Stimulated activated naive CD4-positive, alpha-beta T cell (primary cell): ENCODE results near the gene VWA8.
"Not testable (repeated sequence)": the region's sequence is repeated elsewhere in the genome, so short reads cannot be mapped to it uniquely, and the experiment has no call there.

Experiments used
- DNase-seq, 6 experiments: peaks; one replicate each; lab custom pipeline; 2025; lab: John Stamatoyannopoulos, UW

Gene VWA8

DNA sequence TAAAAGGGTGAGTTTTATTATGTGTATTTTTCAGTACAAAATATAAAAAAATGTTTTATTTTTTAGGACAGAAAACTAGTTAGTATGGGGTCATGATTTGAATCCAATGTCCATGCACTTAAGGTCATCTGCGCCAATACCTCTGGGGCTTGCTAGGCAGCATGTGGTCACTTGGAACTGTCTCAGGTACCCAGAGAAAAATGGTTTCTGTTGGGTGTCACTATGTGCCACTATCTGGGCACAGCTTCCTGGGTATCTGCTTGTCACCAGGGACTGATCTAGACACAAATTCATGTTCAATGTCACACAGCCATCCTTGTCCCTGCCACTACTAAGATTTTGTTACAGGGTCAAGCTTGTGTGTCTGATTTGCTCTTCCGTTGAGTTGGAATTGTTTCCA, 403.2 kb downstream of the VWA8 start:
- no peak for DNase-seq

DNA sequence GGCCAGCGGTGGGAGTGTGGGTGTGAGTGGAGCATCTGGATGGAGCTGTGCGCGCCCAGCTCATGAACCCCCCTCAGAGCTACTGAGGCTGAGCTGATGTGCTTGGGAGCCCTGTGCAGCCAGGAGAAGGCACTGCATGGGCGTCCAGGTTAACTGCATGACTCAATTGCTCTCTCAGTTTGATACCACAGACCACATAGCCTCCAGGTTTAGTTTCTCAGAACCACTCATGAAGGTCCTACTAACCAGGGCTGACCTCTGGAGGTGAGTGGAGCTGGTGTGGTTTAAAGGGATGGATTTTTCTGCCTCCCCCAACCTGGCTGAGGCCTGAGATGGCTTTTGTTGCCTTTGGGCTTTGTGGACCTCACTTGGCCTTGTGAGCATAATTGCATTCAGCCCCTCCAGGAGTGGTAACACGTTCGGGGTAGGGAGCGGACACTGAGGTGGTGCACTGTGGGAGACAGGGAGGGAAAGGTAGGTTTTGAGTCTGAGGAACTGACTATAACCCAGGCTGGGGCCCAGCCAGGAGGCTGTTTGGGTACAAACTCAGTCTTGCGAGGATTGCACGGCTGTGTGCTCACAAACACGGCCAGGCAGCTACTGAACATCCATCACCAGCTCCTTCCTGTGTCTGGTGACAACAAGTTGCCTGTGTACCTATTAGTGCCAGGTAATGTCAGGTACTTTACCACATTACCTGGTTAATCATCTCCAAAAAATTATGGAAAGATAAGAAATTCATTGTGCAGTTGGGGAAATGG, 406.1 kb downstream of the VWA8 start:
- no peak for DNase-seq

DNA sequence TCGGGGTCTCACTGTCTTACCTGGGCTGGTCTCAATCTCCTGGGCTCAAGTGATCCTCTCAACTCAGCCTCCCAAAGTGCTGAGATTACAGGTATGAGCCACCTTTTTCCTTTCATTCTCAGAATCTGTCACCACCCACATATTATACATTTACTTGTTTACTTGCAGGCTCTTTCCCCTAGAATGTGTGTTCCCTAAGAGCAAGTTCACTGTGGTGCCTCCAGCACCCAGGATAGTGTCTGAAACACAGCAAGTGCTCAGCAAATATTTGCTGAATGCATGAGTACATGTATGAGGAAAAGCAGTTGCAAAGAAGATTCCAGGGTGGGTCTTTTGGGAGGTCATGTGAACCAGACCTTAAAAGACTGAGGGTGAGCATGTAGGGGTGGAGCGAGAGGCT, 406.7 kb downstream of the VWA8 start:
- no peak for DNase-seq

DNA sequence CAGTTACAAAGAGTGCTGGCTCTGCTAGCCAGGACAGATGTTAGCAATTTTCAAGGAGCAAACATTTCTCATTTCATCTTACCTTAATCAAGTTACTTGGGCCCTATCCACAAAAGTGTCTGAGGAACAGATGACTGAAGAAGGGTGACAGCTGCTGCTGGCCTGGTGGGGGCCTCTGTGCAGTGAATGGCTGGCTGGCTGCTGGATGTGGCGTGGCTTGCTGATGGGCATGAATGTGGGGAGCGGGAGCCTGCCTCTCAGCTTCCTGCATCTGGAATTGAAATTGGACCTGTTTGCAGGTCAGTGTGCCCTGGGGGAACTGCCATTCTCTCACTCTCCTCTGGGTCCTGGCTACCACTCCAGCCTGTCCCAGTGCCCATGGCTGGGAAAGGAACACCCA, 408.9 kb downstream of the VWA8 start:
- DNase-seq, result no peak

DNA sequence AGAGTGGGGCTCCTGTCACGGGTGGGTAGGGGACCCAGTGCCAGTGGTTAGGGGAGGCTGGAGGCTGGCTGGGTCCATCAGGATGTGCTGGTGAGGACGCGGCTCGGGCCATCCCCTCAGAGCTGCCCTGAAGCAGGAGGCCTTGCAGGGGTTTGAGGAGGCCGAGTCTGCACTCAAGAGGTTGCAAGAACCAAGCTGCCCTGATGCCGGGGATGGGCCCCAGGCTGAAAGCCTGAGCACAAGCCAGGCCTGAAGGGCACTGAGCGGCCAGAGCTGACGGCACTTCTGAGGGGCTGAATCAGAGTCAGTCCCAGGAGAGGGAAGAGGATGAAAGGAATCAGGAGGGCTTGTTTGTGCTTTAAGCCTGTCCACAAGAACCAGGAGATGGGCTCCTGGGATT, 410.6 kb downstream of the VWA8 start:
- DNase-seq, result no peak

DNA sequence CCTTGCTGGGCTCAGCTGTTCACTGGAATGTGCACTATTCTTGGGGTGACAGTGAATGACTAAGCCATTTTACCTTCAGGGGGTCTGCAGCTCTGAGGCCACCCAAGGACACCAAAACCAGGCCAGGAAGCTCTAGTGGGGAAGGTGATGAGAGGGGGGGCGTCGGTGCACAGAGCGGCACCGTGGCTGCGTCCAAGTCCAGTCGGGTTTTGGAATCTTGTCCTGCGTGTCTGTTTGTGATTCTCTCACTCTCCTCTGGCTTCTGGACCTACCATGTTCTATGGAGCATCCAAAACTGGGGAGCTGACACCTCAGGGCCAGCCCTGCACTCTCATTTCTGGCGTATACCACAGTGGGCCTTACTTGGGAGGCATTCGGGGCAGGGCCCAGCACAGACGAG, 411.4 kb downstream of the VWA8 start:
- DNase-seq, result no peak

DNA sequence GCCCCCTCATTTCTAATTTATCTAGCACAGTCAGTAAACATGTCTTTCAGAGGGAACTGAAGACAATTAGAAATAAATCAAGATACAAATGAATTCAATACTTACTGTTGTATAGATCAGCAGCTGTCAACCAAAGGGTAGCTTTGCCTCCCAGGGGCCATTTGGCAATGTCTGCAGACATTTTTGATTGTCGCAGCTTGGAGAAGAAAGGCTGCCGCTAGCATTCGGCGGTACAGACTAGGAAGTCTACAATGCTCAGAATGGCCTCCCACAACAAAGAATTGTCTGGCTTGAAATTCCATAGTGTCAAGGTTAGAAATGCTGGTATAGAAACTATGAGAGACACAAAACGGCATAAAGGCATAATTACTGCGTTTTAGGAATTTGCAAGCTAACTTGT, 412.0 kb downstream of the VWA8 start:
- DNase-seq, result no peak

DNA sequence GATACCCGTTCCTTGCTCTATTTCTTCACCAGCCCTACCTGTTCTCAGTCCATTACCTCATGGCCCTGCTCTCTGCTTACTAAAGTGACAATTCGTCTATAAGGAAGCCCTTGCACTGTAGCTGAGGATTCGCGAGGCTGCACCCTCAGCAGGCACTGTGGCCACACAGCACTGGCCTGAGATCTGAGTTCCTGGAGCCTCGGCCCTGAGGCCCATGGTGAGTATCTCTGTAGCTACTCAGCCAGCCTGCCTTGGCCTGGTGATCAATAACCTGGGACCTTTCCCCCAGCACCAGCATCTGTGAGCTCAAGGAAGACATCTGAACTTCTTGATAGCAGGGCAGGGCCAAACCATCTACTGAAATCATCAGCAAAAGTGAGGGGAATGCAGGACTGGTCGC, 412.9 kb downstream of the VWA8 start:
- no peak for DNase-seq

DNA sequence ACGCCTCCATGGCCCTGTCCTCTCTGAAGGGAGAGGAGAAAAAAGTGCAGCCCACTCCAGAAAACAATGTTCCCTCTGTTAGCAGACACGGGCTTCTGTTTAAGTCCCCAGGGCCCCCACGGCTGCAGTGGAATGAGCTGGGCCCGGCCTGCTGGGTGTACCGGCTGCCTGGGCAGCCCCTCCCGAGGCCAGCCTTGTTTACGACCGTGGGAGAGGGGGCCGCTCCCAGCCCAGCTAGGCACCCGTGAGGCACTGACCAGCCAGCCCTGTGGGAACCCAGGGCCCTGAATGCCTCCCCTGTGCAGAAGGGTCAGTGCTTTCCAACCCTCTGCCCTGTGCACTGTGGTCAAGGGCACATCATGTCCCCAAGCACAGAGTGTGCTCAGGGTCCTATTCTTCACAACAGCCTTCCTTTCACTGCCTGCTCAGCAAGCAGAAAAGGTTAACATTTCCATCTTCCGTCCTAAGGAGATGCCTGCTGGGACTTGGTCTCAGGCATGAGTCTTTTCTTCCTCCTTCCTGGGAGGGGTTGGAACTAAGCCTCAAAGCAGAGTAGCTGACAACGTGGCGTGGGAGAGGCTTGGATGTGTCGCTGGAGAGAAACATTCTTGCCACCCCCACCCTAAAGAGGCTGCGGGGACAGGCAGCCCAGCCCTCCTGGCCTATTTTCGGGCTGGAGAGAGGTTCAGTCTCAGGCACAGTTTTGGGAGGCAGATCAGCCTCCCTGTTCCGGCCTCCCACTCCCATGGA, 413.5 kb downstream of the VWA8 start:
- no peak for DNase-seq

DNA sequence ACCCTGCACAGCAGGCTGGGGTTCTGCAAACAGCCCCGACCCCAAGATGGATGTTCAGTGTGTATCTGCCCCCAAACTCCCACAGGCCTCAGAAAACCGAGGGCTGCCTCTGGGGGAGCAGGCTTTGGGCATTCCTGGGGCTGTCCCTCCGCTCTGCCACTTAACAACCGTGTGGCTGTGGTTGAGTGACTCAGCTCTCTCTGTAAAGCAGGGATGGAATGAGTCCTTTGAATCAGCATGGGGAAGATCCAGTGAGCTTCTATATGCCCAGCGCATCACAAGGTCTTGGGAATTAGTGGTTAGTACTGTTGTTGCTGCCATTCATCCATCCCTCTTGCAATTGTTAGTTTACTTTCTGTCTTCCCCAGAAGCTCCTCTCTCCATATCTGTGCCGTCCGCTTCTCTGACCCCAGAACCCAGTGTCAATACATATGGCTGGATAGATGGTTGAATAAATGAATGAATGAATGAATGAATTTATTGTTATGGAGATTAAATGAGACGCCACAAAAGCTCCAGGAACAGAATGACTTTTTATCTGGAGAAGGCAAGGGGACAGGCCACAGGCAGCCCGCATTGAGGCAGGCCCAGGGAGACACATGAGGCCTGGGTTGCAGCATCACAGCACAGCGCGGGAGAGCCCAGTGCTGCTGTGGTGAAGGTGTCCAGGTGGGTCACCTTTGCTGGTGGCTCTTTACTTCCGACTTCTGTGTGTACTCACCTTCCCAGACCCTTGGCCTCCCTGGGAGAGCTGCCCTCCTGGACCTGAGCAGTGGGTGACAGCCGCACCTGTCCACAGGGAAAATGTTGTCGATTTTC, 414.3 kb downstream of the VWA8 start:
- DNase-seq, result no peak

DNA sequence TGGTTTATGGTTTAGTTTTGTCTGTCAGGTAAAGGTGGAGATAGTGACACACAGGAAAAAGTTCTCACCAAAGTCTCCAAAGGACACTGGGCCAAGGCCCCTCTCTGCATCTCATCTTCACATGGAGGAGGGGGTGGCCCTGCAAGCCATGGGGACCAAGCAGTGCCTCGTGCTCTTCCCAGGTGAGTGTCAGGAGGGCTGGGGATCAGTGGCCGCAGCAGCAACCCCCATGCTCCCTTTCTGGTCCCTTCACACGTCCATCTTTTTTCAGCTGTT, 415.5 kb downstream of the VWA8 start:
- no peak for DNase-seq

DNA sequence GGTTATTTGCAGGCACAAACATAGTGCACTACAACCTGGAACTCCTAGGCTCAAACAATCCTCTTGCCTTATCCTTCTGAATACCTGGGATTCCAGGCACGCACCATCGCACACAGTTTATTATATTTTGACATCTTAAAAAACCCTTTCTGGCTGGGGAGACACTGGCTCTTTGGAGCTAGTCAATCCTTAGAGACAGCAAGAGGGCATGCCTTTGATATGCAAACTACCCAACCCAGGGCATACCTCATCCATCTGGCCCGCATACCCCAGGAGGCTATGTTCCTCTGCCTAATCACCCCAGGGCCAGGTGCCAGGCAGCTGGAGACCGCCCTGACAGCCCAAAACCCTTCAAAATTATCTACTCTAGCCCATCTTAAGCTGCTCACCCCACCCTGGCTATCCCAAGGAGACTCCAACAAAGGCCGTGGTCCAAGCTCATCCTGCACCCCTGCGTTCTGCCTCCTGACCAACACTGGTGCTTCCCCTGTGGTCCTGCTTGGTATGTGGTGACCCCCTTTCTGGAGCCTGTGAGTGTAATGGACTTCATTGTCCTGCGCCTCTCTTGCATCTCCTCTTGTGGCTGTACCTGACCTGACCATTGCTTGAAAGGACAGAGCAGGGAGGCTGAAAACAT, 417.1 kb downstream of the VWA8 start:
- DNase-seq, result no peak

DNA sequence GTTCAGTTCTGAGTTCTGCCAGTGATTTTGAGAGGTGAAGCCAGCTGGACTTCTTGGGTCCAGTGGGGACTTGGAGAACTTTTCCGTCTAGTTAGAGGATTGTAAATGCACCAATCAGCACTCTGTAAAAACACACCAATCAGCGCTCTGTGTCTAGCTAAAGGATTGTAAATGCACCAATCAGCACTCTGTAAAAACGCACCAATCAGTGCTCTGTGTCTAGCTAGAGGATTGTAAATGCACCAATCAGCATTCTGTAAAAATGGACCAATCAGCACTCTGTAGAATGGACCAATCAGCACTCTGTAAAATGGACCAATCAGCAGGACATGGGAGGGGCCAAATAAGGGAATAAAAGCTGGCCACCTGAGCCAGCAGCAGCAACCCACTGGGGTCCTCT, 418.1 kb downstream of the VWA8 start:
- not testable (repeated sequence) for DNase-seq

DNA sequence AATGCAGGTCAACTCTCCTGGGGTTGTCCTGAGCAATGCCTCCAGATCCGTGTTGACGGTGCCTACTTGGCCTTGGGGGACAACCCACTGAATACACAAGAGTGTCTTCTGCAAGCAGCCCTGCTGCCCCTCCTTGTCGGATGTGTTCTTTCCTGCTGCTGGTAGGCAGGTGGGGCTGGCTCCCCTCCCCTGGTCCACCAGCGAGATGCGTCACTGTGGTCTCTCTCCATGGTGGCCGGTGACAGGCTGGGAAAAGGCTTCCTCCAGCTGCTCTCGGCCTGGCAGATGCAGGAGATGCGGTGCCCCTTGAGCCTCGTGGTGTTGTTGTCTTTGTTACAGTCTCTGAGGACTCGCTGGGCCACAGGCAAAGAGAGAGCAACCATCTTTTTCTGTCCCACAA, 418.6 kb downstream of the VWA8 start:
- no peak for DNase-seq

DNA sequence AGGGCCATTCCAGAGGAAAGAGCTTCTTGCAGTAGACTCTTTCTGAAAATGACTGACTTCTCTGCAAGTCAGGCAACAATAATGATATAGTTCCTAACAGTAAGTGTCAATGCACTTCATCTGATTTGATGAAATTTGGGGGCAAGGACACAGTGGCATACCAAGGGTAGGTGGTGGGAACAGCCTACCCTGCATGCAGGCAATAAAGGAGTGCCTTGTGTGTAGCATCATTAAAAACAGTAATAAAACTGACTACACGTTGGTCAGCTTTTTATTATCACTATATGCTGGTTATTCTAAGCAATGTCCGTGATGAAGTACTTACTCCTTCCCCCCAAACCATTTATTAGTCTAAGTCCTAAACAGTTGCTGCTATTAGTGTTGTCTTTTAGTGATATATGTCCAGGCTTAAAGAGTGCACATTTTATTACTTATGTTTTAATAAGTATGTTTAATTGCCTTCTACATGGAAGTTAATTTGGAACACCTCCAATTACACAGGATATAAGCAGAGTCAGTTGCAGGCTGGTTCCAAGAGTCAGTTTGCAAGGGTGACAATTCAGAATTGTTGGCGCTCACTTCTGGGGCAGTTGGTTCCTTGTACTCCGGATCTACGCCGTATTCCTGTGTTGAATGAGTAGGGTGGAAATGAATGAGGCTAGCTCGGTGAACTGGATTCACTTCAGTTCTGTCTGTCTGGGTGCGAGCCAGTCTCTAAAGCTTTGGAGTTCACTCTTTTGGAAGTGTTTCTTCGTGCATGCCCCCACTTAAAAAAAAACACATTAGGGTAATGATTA, 419.6 kb downstream of the VWA8 start:
- no peak for DNase-seq

DNA sequence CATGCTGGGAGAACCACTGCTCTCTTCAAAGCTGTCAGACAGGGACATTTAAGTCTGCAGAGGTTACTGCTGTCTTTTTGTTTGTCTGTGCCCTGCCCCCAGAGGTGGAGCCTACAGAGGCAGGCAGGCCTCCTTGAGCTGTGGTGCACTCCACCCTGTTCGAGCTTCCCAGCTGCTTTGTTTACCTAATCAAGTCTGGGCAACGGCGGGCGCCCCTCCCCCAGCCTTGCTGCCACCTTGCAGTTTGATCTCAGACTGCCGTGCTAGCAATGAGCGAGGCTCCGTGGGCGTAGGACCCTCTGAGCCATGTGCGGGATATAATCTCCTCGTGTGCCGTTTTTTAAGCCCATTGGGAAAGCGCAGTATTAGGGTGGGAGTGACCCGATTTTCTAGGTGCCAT, 420.7 kb downstream of the VWA8 start:
- peak; percentile 29 to 65 (median 49) for DNase-seq

DNA sequence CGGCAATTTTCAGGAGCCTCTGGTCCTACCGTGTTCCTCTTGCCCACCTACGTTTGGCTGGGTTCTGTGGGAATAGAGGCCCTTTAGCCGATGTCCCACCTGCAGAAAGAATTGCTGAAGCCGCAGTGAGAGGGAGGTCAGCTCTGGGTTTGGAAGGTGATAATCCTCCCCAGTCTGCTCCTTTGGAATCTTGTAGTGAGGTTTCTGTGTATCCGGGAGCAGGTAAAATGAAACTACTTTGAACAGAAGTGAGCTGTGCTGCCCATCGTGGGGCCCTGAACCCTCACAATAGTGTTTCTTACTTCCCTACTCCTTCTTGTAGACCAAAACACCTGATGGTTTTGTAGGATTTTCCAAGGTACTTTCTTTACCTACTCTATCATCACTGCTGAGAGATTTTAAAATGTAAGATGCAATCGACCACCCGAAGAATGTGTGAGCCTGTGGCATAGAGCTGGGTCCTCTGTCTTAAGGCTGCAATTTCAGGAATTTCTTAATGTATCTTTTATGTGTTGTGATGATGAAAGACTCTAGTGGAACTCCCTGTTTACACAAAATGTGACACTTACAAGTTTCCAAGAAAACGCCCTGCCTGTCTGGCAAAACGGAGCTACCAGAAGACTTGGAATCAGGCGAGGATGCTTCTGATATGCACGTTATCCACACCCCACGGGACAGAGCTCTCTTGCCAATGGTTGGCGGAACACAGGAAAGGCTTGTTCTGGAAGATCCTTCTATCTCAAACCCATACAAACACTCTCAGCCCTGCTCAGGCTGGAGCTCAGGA, 427.4 kb downstream of the VWA8 start:
- DNase-seq, result no peak

DNA sequence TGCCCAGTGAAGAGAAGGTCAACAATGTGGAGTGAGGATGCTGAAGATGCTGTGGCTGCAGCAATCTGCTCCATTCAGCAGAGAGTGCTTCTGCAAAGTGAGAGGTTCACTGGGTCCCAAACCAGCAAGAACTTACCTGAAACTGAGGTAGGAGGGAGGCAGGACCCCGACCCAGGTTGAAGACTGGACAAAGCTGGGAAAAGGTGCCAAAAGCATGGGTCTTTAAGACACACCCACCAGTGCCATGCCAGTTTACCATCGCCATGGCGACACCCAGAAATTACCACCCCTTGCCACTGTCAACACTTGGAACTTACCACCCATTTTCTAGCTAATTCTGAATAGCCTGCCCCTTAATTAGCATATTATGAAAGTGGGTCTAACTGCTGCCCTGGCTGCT, 432.9 kb downstream of the VWA8 start:
- DNase-seq, result no peak

DNA sequence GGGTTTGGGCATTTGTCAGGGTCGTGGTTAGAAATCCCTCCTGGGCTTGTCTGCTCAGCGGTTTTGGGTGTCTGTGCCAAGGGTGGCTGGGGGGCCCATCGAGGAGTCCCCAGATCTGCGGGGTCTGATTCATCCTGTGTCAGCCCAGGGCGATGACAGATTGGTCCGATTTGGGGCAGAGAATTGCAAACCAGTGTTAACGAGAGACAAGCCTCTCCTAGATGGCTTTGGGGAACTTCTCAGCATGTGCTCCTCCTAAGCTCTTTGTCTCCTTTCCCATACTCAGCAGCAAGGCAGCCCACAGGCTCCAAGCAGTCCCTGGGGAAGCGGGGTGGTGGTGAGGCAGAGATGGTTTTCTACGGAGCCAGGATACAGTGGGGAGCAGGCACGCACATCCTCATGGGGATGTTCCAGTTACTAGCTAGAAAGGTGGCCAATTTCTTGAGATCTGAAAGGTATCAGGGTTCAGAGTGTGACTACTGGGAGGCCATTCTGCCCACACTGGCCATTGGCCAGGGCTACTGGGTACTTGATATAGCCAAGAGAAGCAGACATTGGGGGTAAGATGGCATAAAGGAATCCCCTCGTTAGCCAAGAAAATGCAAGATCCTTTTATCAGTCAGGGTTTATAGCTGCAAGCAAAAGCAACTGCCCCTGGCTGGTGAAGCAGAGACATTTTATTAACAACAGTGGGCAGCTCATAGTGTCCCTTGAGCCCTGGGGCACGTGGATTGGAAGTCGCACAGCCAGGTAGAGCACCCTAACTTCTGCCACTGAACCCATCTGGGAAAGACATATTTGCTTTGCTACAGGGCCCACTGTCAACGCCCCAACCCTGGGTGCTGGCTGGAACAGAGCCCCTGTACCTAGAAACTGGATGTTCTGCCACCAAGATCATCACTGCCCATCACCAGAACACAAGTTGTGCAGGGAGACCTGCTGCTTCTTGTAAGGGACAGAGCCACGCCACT, 440.0 kb downstream of the VWA8 start:
- no peak for DNase-seq
